Tibial nerve (tissue), 3 donors: ENCODE data around the gene SMYD3.

Source experiments
- POLR2A ChIP-seq, 2 donors: fragments of 450-650 bp; IDR thresholded peaks; one replicate each; pipeline ENCODE4 v1.6.1; 2017; ENCODE audit warnings: antibody characterized with exemption in 2 of 2, mild to moderate bottlenecking in 2 of 2, moderate library complexity in 2 of 2
- TF ChIP-seq, protein P1 (sequence below), 5 experiments: fragments of 200-600 bp in 3 of 5; fragments of 450-650 bp in 2 of 5; sonication (generic) in 3 of 5; IDR thresholded peaks; one replicate each; pipeline ENCODE4 v1.5.1; 2016 to 2019; ENCODE audit warnings: antibody characterized with exemption in 5 of 5, mild to moderate bottlenecking in 3 of 5, moderate library complexity in 2 of 5

DNA sequence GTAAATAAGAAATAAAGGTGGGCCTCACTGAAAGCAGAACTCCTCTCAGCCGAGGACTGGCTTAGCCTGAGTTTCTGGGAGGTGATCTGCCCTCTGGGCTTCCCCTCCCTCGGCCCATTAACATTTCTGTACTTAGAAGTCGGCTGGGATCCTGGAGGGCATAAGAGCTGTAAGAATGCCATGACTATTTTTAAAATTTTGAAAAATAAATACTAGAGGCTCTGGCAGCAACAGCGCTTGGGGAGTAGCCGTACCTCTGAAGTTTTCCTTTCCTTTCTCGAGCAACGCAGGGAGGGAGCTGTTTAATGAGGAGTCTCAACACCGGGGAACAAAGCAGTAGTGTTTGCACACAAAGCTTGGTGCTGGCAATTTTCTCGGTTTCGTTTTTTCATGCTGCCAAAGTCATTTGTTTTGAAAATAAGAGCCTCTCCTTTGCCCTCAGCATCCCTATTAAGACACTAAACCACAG lies 498.7 kb downstream of the SMYD3 start:
- TF ChIP-seq, protein P1, sequence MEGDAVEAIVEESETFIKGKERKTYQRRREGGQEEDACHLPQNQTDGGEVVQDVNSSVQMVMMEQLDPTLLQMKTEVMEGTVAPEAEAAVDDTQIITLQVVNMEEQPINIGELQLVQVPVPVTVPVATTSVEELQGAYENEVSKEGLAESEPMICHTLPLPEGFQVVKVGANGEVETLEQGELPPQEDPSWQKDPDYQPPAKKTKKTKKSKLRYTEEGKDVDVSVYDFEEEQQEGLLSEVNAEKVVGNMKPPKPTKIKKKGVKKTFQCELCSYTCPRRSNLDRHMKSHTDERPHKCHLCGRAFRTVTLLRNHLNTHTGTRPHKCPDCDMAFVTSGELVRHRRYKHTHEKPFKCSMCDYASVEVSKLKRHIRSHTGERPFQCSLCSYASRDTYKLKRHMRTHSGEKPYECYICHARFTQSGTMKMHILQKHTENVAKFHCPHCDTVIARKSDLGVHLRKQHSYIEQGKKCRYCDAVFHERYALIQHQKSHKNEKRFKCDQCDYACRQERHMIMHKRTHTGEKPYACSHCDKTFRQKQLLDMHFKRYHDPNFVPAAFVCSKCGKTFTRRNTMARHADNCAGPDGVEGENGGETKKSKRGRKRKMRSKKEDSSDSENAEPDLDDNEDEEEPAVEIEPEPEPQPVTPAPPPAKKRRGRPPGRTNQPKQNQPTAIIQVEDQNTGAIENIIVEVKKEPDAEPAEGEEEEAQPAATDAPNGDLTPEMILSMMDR (IDR thresholded peaks at IDR 0.05) = no peak
- TF ChIP-seq POLR2A (IDR thresholded peaks at IDR 0.05) = no peak
